GM21360 (cell line): ENCODE results near the gene KLHDC4.
A peak's percentile ranks its signal among the peaks of the same experiment; 100 is the strongest.
"Not testable (repeated sequence)": the region's sequence is repeated elsewhere in the genome, so short reads cannot be mapped to it uniquely, and the experiment has no call there.

Experiments used
- ATAC-seq: cut with Tn5 transposase; IDR thresholded peaks from one replicate; pipeline ENCODE4 v1.9.1; 2021; ENCODE audit warnings: mild to moderate bottlenecking, moderate library complexity; ENCODE audit not compliant: unreplicated experiment

KLHDC4 gene

DNA sequence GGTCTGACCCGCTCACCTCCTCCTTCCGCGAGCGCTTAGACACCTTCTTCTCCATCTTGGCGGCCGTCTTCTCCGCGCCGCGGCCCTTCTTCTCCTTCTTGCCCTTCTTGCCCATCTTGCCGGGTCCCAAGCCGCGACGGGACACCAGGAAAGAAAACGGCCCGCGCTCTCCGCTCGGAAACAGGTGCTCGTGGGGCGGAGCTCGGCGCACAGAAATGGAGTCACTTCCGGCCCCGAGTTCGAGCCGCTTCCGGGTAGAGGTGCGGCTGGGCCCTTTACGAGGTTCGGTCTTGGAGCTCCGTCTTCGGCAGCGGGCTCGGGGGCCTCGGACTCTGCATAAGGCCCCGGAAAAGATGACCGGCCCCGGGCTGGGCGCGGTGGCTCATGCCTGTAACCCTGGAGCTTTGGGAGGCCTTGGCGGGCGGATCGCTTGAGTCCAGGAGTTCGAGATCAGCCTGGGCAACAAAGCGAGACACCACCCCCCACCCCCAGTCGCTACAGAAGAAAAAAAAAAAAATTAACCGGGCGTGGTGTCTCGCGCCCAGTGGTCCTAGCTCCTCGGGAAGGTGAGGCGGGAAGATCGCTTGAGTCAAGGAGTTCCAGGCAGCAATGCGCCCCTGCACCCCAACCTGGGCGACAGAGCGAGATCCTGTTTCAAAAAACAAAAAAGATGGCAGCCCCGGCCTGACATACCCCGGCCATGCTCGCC, at the start of gene KLHDC4:
TSS of gene KLHDC4 (minus strand) at position 211 of the 709 bp plus-strand sequence. CDS start at position 115, 96 bp downstream.
- ATAC-seq = peak; percentile 67

DNA sequence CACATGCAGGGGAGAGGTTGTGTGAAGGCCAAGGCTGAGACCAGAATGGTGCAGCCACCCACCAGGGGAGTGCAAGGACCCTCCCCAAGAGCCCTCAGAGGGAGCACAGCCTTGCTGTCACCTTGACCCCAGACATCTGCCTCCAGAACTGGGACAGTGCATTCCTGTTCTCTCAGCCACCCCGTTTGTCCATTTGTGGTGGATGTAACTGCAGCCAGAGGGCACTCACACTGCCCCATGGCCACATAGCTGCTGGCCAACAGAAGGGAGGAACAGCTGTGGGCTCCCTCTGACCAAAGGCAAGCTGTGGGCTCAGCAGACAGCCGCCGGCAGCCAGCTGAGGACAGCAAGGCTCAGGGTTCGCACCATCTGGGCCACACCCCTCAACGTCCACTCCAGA, 49.8 kb upstream of the KLHDC4 start:
- no peak for ATAC-seq

DNA sequence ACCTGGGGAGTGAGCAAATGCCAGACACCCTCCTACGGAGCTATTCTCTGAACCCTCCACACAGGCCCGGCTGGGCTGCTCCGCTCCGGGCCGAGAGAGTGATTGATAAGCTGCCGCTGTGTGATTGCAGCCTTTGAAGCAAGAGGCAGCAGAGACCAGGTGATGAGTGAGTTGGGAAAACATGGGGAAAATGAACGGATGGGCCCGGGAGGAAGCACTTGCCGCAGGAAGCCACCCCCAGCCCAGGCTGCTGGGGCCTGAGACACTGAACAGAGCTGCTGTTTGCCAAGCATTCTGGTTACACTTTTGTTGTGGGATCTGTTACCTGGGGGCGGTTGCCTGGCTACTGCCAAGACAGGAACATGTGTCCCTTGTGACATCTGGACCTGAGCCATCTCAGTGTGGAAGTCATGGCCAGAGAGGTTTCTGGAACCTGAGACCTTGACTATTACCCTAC, 46.4 kb upstream of the KLHDC4 start:
- no peak for ATAC-seq

GRCh38 chr16:87811454-87811853, 45.7 kb upstream of the KLHDC4 start:
- ATAC-seq = not testable (repeated sequence)

GRCh38 chr16:87809150-87809902, 43.5 kb upstream of the KLHDC4 start:
- ATAC-seq = peak; percentile 45

GRCh38 chr16:87808108-87808507, 42.3 kb upstream of the KLHDC4 start:
- no peak for ATAC-seq

- no peak for ATAC-seq
Measured at GRCh38 chr16:87806641-87807546, 41.1 kb upstream of the KLHDC4 start.

DNA sequence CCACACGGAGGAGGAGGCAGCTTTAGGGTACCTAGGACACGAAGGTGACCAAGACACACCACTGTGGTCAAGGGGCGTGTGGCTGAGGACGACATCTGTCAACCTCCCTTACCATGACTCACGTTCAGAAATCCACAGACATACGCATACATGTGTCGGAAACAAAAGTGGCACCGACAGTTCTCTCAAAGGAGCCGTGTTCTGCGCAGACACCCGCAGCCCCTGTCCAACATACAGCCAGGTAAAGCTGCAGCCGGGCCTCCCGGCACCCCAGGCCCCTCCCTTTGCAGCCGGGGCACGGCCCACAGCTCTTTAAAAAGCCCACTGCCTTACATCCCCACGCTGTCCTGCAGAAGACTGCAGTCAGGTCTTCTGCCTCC, 40.5 kb upstream of the KLHDC4 start:
- no peak for ATAC-seq

DNA sequence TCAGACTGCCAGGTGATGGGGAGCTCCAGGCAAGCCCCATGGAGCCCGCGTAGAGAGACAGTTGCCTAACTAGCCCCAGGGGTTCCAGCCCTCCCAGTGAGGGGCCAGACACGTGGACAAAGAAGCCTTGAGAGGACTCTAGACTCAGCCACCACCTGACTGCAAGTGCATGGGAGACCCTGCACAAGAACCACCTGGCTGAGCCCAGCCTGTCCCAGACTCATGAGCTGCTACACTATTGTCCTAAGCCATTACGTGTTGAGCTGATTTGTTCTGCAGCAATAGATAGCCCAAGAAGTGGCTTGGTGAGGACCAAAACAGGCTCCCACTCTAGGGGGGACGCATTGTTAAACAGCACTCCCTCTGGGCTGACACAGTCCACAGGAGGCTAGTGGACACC, 37.6 kb upstream of the KLHDC4 start:
- ATAC-seq = no peak

GRCh38 chr16:87802670-87803069, 36.9 kb upstream of the KLHDC4 start:
- ATAC-seq = no peak

DNA sequence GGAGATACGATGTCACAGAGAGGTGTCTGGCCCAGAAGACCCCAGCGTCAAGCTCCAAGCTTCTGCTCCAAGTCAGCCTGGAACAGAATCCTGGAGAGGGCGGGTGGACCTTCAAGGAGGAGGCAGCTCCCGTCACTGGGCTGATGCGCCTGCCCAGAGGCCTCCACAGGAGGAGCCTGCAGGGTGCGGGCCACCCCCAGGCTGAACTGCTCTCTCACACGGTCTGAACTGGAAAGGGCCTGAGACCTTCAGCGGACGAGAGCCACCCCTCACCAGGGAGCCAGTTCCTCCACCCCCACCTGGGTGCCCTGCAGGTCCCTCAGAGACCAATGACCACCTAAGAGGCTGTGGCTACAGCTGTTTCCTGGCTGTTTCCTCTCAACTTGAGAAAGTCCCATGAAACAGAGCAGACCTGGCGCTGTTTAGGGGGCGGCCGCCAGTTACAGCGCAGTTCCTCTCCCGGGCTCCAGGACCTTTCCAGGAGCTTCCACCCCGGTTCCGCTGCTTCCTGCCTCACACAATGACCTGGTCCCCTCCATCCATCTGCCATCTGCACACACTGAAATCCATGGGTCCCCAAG, 36.0 kb upstream of the KLHDC4 start:
- no peak for ATAC-seq

- no peak for ATAC-seq
Measured at GRCh38 chr16:87800497-87800896, 34.7 kb upstream of the KLHDC4 start.

GRCh38 chr16:87795336-87795735, 29.6 kb upstream of the KLHDC4 start:
- no peak for ATAC-seq

DNA sequence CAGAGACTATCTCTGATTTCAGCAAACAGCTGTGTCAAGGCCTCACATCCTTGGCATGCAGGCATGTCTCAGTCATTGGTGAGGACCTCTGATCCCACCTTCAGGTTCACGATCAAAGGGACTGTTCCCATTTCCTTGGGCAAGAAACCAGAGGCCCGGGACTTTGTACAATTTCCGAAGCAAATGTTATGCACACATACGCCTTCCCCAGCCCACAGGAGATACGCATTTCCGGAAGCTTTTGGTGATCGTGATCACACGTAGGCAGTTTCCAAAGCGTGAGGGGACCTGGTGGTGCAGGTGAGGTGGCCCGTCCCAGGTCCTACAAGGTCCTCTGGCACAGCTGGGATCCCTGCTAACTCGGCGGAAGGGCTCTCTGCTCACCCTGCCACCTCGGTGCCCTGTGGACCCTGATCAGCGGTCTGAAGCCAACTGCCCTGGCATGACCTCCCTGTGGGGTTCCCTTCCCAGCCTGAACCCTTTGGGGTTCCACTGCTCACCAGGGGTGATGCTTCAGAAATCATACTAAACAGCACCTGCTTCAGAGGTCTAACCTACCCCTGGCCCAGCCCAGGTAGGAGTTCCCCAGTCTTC, 28.8 kb upstream of the KLHDC4 start:
- ATAC-seq = no peak

DNA sequence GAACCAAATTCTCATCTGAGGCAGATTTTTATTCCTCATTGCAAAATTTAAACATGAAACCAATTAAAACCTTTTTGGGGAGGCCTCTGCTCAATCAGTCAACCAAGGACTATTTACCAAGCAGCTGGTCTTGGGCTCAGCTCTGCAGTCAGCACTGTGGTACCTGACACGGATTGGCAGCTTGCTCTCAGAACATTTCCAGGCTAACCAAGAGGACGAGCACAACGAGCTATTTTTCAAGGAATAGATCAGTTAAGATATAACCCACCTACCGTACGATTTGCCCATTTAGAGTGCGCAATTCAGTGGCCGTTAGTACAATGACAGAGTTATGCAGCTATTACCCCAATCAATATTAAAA, 26.4 kb upstream of the KLHDC4 start:
- ATAC-seq = no peak

DNA sequence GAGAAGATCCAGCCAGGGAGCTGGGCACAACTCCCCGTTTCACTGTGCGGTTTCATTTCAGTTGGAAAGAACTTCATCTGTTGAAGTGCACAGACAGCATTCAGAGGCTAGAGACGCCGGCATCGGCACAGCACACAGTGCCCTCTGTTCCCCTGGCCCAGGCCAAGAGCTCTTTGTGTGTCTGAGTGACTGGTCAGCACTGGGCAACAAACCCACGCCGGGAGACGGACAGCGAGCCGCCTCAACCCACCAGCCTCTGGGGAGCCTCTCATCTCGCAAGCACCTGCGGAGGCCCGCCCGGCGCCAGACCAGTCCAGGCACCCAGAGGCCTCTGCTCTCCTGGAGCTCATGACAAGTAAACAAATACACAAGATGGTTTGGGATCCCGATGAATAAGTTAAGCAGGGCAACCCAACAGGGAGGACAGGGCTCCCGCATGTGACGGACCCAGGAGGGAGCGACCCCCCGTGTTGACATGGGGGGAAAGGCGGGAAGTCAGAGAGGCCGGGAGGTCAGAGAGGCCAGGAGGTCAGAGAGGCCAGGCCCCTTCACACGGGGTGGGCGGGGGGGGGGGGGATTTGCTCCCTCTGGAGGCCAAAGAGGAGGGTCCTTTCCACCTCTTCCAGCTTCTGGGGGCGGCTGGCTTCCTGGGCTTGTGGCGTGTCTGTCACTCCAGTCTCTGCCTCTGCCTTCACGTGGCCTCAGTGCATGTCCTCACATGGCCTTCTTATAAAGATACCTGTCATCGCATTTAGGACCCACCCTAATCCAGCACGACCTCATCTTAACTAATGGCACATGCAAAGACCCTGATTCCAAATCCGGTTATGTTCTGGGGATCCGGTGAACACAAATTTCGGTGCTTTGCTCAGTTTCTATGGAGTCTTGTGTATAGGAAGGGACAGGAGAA, 25.8 kb upstream of the KLHDC4 start:
- no peak for ATAC-seq

DNA sequence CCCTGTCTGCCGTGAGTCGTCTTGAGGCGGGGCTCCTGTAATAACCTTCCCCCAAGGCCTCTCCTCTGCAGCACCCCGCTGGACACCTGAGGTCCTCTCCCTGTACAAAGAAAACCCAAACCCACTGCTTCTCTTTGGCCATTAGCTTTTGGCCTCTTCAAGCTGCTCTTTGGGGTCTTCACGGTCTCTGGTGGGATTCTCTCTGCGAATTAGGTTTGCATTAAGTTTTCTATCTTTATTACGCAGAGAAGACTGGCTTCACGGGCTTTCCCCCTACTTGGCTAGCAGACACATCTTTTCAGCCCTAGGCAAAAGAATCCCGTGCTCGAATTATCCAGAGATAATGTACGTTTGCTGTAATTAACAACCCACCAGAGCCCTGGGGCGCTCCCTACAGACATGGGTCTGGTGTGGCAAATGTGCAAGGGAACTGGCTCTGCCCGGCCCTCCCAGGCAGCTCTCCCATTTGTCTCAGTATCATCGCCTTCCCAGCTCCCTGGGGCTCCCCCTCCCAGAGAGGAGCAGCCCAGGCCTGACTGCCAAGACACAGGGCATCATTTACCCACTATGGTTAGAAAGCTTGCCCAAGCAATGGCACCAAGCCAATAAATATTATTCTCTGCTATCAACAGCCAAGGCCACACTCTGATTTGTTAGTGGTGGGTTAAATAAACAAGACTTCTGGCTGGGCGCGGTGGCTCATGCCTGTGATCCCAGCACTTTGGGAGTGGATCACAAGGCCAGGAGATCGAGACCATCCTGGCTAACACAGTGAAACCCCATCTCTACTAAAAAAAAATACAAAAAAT, 24.7 kb upstream of the KLHDC4 start:
- ATAC-seq = no peak

DNA sequence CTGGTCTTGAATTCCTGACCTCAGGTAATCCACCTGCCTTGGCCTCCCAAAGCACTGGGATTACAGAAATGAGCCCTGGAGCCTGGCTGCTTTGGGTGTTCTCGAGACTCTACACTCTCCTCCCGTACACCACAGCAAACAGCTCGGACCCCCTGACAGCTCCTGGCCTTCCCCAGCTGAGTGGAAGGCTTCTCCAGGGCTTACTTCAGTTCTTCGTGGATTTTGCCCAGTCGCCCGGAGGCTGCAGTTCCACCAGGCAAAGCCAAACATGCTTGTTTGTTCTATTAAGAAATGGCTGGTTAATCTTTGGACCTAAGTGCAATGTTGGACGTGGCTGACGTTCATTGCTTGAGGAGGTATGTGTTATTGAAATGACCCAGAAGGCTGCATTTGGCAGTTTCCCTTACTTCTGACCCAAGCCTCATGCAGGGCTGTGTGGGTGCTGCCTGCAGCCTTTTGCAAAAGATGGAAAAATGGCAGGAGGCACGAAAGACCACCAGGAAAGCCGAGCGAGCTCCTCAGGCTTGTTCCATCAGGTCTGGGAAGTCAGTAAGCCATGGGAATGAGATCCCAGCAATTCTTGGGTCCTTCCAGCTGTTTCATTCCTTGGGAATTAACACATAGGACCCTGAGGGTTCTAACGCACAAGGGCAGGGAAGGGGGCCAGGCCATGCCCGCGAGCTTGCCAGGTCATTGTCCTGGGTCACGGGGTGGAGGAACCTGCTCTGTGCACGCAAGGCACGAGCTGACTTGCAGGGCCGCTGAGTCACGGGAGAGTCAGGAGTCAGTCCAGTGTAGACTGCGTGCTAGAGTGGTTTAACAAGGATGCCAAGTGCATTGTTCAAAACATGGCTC, 23.9 kb upstream of the KLHDC4 start:
- ATAC-seq = no peak
